GM19351 (cell line): ENCODE results near the gene SLC6A1.

ENCODE experiments used
- ATAC-seq: cut with Tn5 transposase; IDR thresholded peaks from one replicate; pipeline ENCODE4 v1.9.1; 2021; ENCODE audit warnings: mild to moderate bottlenecking, moderate library complexity; ENCODE audit not compliant: unreplicated experiment

The SLC6A1 gene

GRCh38 chr3:11088831-11089230, 96.3 kb downstream of the SLC6A1 start:
- no peak for ATAC-seq
